GM23338 (cell line): ENCODE measurements around the gene PID1. TPM values are rescaled to one million over a fixed set of nuclear protein-coding genes. Genes with fewer than 3 reads are reported as not detected.
"Not testable (repeated sequence)": the region's sequence is repeated elsewhere in the genome, so short reads cannot be mapped to it uniquely, and the experiment has no call there.

Source experiments
- ATAC-seq: fragments of 200-7000 bp; cut with Tn5 transposase; 3 replicates; pipeline ENCODE4 v1.9.1; 2020
- DNase-seq: peaks from one replicate; pipeline ENCODE4 v3.0.0-alpha.2; 2015; ENCODE audit warnings: low spot score
- H2AFZ ChIP-seq: fragments of 200-600 bp; sonication (generic); 2 replicates; pipeline ENCODE4 v1.8.0; 2016; ENCODE audit warnings: antibody characterized with exemption, mild to moderate bottlenecking, moderate library complexity
- H3F3A ChIP-seq: fragments of 200-600 bp; sonication (generic); replicated peaks from 2 replicates; pipeline ENCODE4 v1.8.0; 2017; ENCODE audit warnings: antibody characterized with exemption, mixed run types, low read depth
- H3K27ac ChIP-seq: fragments of 200-600 bp; sonication (generic); 2 replicates; pipeline ENCODE4 v1.6.1; 2016; ENCODE audit warnings: low read depth
- H3K27me3 ChIP-seq: fragments of 200-600 bp; sonication (generic); 2 replicates; pipeline ENCODE4 v1.8.0; 2016; ENCODE audit warnings: mild to moderate bottlenecking, mixed run types, moderate library complexity; ENCODE audit not compliant: insufficient read depth
- H3K36me3 ChIP-seq: fragments of 200-600 bp; sonication (generic); 2 replicates; pipeline ENCODE4 v1.8.0; 2016; ENCODE audit warnings: mild to moderate bottlenecking; ENCODE audit not compliant: insufficient read depth
- H3K4me1 ChIP-seq: fragments of 200-600 bp; sonication (generic); 2 replicates; pipeline ENCODE4 v1.8.0; 2016; ENCODE audit warnings: mild to moderate bottlenecking, moderate library complexity; ENCODE audit not compliant: insufficient read depth
- H3K4me2 ChIP-seq: fragments of 200-600 bp; sonication (generic); 2 replicates; pipeline ENCODE4 v1.7.1; 2017; ENCODE audit warnings: mixed run types
- H3K4me3 ChIP-seq: fragments of 200-600 bp; sonication (generic); 2 replicates; pipeline ENCODE4 v1.6.1; 2016; ENCODE audit warnings: mixed run types
- H3K79me2 ChIP-seq: fragments of 200-600 bp; sonication (generic); replicated peaks from 2 replicates; pipeline ENCODE4 v1.8.0; 2017; ENCODE audit warnings: mild to moderate bottlenecking; ENCODE audit not compliant: insufficient read depth
- H3K9me2 ChIP-seq: fragments of 200-600 bp; sonication (generic); 2 replicates; pipeline ENCODE4 v1.8.0; 2017; ENCODE audit not compliant: insufficient read depth
- H4K20me1 ChIP-seq: fragments of 200-600 bp; sonication (generic); replicated peaks from 2 replicates; pipeline ENCODE4 v1.8.0; 2017; ENCODE audit warnings: mild to moderate bottlenecking; ENCODE audit not compliant: insufficient read depth
- H3K27ac Mint-ChIP-seq: 2 replicates; pipeline ENCODE4 v1.8.0; 2020; ENCODE audit warnings: inconsistent platforms, mild to moderate bottlenecking, moderate library complexity, mixed read lengths
- H3K27me3 Mint-ChIP-seq: 3 replicates; pipeline ENCODE4 v1.8.0; 2022; ENCODE audit warnings: low read depth, mild to moderate bottlenecking, moderate library complexity, mixed read lengths, inconsistent platforms; ENCODE audit not compliant: insufficient read depth, poor library complexity
- H3K36me3 Mint-ChIP-seq: 3 replicates; pipeline ENCODE4 v1.8.0; 2021; ENCODE audit warnings: low read depth, mild to moderate bottlenecking, inconsistent platforms, moderate library complexity, mixed read lengths
- H3K4me1 Mint-ChIP-seq: 3 replicates; pipeline ENCODE4 v1.8.0; 2020; ENCODE audit warnings: mild to moderate bottlenecking, inconsistent platforms, mixed read lengths
- H3K4me3 Mint-ChIP-seq: 3 replicates; pipeline ENCODE4 v1.8.0; 2021; ENCODE audit warnings: moderate library complexity, mild to moderate bottlenecking, inconsistent platforms, mixed read lengths
- H3K9me3 Mint-ChIP-seq: 3 replicates; pipeline ENCODE4 v1.8.0; 2020; ENCODE audit warnings: moderate library complexity, mild to moderate bottlenecking, inconsistent platforms, mixed read lengths
- CREB1 ChIP-seq: fragments of 250-450 bp; sonication (Bioruptor Pico); IDR thresholded peaks from 2 replicates; pipeline ENCODE4 v1.5.0; 2020; ENCODE audit warnings: low read depth, mild to moderate bottlenecking, moderate library complexity
- EZH2 ChIP-seq: fragments of 200-600 bp; sonication (generic); IDR thresholded peaks from one replicate; pipeline ENCODE4 v1.8.0; 2017; ENCODE audit warnings: antibody characterized with exemption, mild to moderate bottlenecking, low read depth; ENCODE audit not compliant: unreplicated experiment
- EZH2phosphoT487 ChIP-seq: fragments of 200-600 bp; sonication (generic); IDR thresholded peaks from one replicate; pipeline ENCODE4 v1.8.1; 2018; ENCODE audit warnings: antibody characterized with exemption; ENCODE audit not compliant: unreplicated experiment
- JUNB ChIP-seq: IDR thresholded peaks from one replicate; pipeline ENCODE4 v1.6.1; 2016; ENCODE audit warnings: antibody characterized with exemption; ENCODE audit not compliant: unreplicated experiment
- POLR2AphosphoS5 ChIP-seq: IDR thresholded peaks from 2 replicates; pipeline ENCODE4 v1.6.1; 2016; ENCODE audit warnings: antibody characterized with exemption, low read depth
- REST ChIP-seq: IDR thresholded peaks from one replicate; pipeline ENCODE4 v1.6.1; 2018; ENCODE audit warnings: antibody characterized with exemption; ENCODE audit not compliant: unreplicated experiment
- STAT1 ChIP-seq: IDR thresholded peaks from one replicate; pipeline ENCODE4 v1.6.1; 2016; ENCODE audit warnings: antibody characterized with exemption; ENCODE audit not compliant: unreplicated experiment
- polyA plus RNA-seq: library from polyadenylated mRNA; unstranded; fragments of >200 nt; fragmentation: Nextera tagmentation; extraction: Ambion mirVana; gene quantifications from 2 replicates; pipeline ENCODE4 v1.2.1, GENCODE V29; 2016
- total RNA-seq: library from RNA; depleted of rRNA; stranded (reverse); fragments of >200 nt; shearing (Covaris generic); gene quantifications from 2 replicates; pipeline ENCODE4 v1.2.3, GENCODE V29; 2014
- TF ChIP-seq, protein P1 (sequence below): IDR thresholded peaks from 2 replicates; pipeline ENCODE4 v1.6.1; 2016; ENCODE audit warnings: antibody characterized with exemption

The PID1 gene
- total and polyA plus RNA-seq, 2 experiments from 2014 or later: 1.7 to 2.4 TPM

DNA sequence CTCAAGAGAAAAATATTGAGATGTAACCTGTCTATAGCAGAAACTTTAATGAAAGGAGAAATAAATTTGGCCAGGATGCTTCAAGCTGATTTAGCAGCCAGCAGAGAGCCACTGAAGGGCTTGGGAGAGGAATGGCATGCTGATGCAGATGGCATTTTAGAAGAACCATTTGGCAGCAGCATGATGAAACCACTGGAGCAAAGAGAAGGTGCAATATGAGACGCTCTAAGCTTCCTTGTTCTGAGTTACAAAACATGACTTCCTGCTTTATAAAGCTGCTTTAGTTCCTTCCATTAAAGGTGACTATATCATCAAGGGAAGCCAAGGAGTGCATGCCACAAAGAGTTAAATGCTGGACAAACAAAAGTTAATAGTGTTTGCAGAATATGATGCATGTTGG lies 189.7 kb downstream of the PID1 start:
- H3K4me1 Mint-ChIP-seq: 0 out of 3 replicates have a peak, but pooled peaks cover 2% of the 10 kb centered on the region
- ATAC-seq (no peak), DNase-seq (peak; percentile 8)
- H3K9me3 Mint-ChIP-seq: no peaks in the 10 kb centered on the region
- no peaks in the 10 kb centered on the region for H3K79me2 ChIP-seq
- no peaks in the 10 kb centered on the region for H3K4me1 ChIP-seq
- no peak overlapping the region for H3K4me3 ChIP-seq
- no peaks in the 10 kb centered on the region for H3K27me3 ChIP-seq
- H3K4me3 Mint-ChIP-seq: no peak overlapping the region
- no peak overlapping the region for H3K27ac ChIP-seq
- TF ChIP-seq POLR2AphosphoS5: no peak
- TF ChIP-seq EZH2phosphoT487: no peak
- no peak for TF ChIP-seq JUNB
- no peak for TF ChIP-seq STAT1
- no peak for TF ChIP-seq CREB1 (CRISPR knock-in tag)
- no peak overlapping the region for H3K4me2 ChIP-seq
- no peaks in the 10 kb centered on the region for H3F3A ChIP-seq
- no peak overlapping the region for H2AFZ ChIP-seq
- H3K36me3 ChIP-seq: no peaks in the 10 kb centered on the region
- no peaks in the 10 kb centered on the region for H3K36me3 Mint-ChIP-seq
- no peak overlapping the region for H3K27ac Mint-ChIP-seq
- H3K27me3 Mint-ChIP-seq: peaks cover 2% of the 10 kb centered on the region
- H3K9me2 ChIP-seq: 0 out of 2 replicates have a peak, but pooled peaks cover 3% of the 10 kb centered on the region
- H4K20me1 ChIP-seq: no peaks in the 10 kb centered on the region

DNA sequence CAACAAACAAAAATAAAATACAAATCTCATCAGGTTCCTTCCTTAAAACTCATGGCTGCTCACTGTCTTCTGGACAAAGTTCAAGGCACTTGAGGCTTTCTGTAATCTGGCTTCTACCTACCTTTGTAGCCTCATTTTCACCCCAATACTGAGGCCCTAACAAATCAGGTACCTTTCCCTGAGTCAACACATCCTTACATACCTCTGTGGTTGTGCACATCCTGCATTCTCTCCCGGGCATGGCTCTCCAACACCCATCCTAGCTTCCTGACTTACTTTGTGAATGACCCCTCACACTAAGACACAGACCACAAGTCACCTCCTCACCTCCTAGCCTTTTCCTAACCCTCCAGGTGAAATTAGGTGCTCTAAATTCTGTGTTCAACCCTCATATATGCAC lies 190.9 kb downstream of the PID1 start:
- Histone ChIP-seq H4K20me1 (no peaks in the 10 kb centered on the region), H2AFZ (no peak overlapping the region), H3F3A (no peaks in the 10 kb centered on the region), H3K4me1 (no peaks in the 10 kb centered on the region), H3K4me3 (no peak overlapping the region), H3K4me2 (no peak overlapping the region), H3K27ac (no peak overlapping the region), H3K79me2 (no peaks in the 10 kb centered on the region), H3K27me3 (no peaks in the 10 kb centered on the region), H3K36me3 (no peaks in the 10 kb centered on the region), H3K9me2 (0 out of 2 replicates have a peak, but pooled peaks cover 3% of the 10 kb centered on the region)
- H3K27me3 Mint-ChIP-seq: peaks cover 2% of the 10 kb centered on the region
- ATAC-seq: no peak
- TF ChIP-seq EZH2 (no peak), REST (no peak)
- TF ChIP-seq, protein P1, sequence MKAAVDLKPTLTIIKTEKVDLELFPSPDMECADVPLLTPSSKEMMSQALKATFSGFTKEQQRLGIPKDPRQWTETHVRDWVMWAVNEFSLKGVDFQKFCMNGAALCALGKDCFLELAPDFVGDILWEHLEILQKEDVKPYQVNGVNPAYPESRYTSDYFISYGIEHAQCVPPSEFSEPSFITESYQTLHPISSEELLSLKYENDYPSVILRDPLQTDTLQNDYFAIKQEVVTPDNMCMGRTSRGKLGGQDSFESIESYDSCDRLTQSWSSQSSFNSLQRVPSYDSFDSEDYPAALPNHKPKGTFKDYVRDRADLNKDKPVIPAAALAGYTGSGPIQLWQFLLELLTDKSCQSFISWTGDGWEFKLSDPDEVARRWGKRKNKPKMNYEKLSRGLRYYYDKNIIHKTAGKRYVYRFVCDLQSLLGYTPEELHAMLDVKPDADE: no peak
- DNase-seq: no peak
- no peak overlapping the region for H3K27ac Mint-ChIP-seq
- H3K36me3 Mint-ChIP-seq: peaks cover 4% of the 10 kb centered on the region; the same call in 1 of the 3 replicates
- H3K4me3 Mint-ChIP-seq: no peak overlapping the region
- 0 out of 3 replicates have a peak, but pooled peaks cover 2% of the 10 kb centered on the region for H3K4me1 Mint-ChIP-seq
- H3K9me3 Mint-ChIP-seq: peaks cover 3% of the 10 kb centered on the region; the same call in 2 of the 3 replicates

DNA sequence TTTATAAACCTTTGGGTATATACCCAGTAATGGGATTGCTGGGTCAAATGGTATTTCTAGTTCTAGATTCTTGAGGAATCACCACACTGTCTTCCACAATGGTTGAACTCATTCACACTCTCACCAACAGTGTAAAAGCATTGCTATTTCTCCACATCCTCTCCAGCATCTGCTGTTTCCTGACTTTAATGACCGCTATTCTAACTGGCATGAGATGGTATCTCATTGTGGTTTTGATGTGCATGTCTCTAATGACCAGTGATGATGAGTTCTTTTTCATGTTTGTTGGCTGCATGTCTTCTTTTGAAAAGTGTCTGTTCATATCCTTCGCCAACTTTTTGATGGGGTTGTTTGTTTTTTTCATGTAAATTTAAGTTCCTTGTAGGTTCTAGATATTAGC lies 194.2 kb downstream of the PID1 start:
- H3K4me3 ChIP-seq, ATAC-seq, H3K27me3 ChIP-seq, H3K4me3 Mint-ChIP-seq, H3K9me3 Mint-ChIP-seq, H3K4me1 Mint-ChIP-seq, H2AFZ ChIP-seq, H3K27ac ChIP-seq, H3K27ac Mint-ChIP-seq, H4K20me1 ChIP-seq, H3K4me2 ChIP-seq, H3K36me3 ChIP-seq, H3K9me2 ChIP-seq, H3K4me1 ChIP-seq, H3F3A ChIP-seq, DNase-seq, H3K79me2 ChIP-seq, H3K27me3 Mint-ChIP-seq, H3K36me3 Mint-ChIP-seq: not testable (repeated sequence)
